ENCODE measurements around the gene GPHN.
A peak's percentile ranks its signal among the peaks of the same experiment; 100 is the strongest.
"Not testable (repeated sequence)": the region's sequence is repeated elsewhere in the genome, so short reads cannot be mapped to it uniquely, and the experiment has no call there.

The GPHN gene

DNA sequence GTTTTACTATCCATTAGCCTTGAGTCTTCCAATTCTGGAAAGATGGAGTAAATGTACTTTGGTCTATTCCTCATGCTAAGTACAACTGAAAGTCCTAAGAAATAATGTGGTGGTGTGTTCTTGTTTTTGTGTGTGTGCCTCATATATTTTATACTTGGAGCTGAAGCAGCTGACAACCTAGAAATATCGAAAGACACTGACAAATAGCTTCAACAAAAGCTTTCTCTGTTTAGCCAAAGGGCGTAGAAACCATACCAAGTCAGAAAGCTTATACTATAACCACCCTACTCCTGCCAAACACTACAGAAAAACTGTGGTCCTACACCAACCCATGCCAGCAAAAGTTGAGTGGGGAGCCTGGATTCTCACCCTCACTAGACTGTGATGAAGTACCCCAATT lies 188.4 kb downstream of the GPHN start:
- no peak for DNase-seq

DNA sequence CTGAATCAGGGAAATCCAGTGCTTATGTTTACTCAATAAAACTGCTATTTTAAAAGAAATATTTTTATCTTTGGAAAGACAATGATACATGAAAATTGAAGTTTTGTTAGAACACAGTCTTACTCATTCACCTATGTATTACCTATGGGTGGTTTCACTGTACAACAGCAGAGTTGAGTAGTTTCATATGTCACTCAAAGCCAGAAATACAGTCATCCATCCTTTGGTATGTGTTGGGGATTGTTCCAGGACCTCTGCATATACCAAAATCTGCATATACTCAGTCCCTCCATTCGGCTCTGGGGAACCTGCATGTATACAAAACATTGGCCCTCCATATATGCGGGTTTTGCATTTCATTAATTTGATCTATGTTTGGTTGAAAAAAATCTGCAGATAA lies 190.6 kb downstream of the GPHN start:
- DNase-seq, result no peak

DNA sequence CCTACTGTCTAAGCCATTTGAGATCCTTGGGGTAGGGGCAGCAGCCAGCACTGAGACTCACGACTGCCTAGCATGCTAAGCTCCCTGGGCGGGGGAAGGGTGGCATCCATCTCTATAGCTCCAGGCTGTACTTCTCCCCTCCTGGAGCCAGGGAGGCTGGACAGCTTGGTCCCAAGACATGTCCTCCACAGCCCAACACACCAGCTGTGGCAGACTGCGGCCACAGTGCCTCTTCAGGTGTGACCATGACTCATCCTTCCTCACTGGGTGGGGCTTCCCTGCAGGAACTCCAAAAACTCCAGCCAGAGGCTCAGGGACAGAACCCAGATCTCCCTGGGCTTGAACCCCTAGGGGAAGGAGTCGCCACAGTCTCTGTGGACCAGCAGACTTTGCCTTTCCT lies 193.9 kb downstream of the GPHN start:
- DNase-seq, result no peak

DNA sequence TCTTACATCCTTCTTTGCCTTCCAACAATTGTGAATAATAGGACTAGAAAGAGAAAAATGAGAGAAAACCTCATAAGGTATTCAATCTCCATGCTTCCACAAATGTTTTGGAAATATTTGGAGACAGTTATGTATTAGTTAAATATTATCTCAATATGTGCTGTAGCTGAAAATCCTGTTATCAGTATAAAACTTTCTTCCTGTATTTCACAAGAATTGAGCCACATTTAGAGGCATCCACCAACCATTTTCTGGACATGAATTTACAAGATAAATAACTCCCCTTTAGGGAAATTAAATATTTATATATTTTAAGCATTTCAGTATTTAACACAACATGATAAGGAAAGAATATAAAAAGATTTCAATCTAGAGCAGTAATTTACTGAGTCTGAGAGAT lies 200.3 kb downstream of the GPHN start:
- DNase-seq, result no peak

DNA sequence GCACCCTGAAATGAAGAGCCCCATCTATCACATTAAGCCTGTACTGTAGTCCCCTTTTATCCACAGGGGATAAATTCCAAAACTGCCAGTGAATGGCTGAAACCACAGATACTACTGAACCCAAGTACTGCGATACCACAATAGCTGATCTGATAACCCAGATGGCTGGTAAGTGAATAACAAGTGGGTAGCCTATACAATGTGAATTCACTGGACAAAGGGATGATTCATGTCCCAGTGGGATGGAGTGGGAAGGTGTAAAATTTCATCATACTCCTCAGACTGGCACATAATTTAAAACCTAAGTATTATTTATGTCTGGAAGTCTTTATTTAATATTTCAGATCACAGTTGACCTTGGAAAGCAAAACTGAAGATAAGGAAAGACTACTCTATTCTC lies 201.3 kb downstream of the GPHN start:
- DNase-seq, result peak in 1 of 2 experiments; percentile 6

DNA sequence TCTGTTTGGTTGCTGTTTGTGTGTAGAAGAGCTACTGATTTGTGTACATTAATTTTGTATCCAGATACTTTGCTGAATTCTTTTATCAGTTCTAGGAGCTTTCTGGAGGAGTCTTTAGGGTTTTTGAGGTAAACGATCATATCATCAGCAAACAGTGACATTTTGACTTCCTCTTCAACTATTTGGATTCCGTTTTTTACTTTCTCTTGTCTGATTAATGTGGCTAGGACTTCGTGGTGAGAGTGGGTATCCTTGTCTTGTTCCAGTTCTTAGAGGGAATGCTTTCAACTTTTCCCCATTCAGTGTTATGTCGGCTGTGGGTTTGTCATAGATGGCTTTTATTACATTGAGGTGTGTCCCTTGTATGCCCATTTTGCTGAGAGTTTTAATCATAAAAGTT lies 206.3 kb downstream of the GPHN start:
- not testable (repeated sequence) for DNase-seq

DNA sequence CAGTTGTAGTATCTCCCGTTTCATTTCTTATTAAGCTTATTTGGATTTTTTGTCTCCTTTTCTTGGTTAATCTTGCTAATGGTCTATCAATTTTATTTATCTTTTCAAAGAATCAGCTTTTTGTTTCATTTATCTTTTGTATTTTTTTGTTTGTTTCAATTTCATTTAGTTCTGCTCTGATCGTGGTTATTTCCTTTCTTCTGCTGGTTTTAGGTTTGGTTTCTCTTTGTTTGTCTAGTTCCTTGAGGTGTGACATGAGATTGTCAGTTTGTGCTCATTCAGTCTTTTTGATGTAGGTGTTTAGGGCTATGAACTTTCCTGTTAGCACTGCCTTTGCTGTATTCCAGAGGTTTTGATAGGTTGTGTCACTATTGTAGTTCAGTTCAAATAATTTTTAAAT lies 207.4 kb downstream of the GPHN start:
- not testable (repeated sequence) for DNase-seq

DNA sequence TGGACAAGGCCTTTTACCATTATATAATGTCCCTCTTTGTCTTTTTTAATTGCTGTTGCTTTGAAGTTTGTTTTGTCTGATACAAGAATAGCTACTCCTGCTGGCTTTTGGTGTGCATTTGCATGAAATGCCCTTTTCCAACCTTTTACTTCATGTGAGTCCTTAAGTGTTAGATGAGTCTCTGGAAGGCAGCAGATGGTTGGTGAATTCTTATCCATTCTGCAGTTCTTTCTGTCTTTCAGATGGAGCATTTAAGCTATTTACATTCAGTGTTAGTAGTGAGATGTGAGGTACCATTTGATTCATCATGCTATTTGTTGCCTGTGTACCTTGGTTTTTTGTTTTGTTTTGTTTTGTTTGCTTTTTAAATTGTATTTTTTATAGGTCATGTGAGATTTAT lies 208.3 kb downstream of the GPHN start:
- no peak for DNase-seq

DNA sequence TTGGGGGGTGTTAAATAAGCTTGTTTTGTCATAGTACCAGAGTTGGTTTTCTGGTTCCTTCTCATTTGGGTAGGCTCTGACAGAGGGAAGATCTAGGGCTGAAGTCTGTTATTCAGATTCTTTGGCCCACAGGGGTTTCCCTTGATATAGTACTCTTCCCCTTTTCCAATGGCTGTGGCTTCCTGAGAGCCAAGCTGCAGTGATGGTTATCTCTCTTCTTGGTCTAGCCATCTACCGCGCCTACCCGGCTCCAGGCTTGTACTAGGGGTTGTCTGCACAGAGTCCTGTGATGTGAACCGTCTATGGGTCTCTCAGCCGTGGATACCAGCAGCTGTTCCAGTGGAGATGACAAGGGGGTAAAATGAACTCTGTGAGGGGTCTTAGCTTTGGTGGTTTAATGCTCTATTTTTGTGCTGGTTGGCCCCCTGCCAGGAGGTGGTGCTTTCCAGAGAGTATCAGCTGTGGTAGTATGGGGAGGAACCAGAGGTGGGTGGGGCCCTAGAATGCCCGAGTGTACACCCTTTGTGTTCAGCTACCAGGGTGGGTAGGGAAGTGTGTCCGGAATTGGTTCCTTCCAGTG lies 209.7 kb downstream of the GPHN start:
- no peak for DNase-seq

DNA sequence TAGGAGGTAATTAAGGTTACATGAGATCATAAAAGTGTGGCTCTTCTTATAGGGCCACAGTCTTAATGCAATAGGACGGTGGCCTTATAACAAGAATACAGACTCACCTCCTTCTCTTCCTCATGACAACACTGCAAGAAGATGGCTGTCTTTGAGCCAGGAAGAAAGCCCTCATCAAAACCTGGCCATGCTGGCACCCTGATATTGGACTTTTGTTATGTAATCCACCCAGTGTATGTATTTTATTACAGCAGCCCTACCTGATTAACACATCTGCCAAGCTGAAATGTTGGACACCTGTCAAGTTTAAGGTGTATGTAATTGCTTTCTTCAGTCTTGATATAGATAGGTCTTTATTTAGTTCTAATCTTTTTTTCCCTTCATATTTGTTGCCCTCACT lies 217.0 kb downstream of the GPHN start:
- DNase-seq, result no peak

DNA sequence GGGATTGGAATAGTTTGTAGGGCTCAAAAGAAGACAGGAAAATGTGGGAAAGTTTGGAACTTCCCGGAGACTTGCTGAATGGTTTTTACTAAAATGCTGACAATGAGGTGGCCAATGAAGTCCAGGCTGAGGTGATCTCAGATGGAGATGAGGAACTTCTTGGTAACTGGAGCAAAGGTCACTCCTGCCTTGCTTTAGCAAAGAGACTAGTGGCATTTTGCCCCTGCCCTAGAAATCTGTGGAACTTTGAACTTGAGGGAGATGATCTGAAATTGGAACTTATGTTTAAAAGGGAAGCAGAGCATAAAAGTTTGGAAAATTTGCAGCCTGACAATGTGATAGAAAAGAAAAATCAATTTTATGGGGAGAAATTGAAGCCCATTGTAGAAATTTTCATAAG lies 223.4 kb downstream of the GPHN start:
- not testable (repeated sequence) for DNase-seq

DNA sequence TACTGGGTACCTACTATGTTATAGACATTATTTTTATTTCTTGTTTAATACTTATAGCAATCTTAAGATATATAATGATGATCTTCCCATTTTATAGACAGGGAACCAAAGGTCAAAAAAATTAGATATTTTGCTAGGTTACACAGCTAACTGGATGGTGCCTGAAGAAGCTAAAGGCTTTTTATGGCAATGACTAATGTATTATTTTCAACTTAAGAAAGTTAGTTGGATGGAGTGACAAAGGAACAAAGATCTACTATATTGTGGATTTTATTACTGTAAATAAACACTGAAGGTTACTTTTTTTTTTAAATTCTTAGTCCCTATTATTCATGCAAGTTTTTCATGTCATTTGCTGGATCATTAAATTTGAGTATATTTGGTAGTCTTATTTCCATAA lies 227.9 kb downstream of the GPHN start:
- no peak for DNase-seq

DNA sequence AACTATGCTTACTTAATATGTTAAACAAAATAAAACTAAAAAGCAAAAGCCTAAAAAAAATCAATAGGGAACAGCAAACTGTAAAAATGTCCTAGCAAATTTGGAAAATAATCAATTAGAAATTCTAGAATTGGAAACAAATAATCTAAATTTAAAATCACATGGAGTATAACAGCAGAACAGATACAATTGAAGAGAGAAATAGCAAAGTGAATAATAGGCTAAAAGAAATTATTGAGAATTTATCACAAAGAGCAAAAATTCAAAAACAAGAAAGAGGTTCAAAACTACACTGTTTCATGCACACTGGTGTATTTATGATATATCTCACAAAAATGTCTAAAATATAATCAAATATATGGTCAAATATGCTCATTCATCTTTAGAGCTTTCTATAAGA lies 231.9 kb downstream of the GPHN start:
- no peak for DNase-seq

DNA sequence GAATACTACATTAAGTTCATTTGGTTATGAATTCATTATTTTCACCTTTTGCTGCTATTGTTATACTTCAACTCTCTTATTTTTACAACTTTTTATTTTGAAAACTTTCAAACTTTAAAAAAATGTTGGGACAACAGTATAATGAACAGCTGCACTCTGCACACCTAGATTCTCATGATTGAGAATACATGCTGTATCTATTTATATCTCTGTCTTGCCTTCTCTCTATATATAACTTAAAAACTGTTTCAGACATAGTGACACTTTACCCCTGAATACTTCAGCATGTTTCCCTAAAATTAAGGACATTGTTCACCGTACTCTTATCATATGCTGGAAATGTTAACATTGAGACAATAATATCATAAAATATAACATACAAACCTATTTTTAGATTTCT lies 237.1 kb downstream of the GPHN start:
- DNase-seq, result no peak

DNA sequence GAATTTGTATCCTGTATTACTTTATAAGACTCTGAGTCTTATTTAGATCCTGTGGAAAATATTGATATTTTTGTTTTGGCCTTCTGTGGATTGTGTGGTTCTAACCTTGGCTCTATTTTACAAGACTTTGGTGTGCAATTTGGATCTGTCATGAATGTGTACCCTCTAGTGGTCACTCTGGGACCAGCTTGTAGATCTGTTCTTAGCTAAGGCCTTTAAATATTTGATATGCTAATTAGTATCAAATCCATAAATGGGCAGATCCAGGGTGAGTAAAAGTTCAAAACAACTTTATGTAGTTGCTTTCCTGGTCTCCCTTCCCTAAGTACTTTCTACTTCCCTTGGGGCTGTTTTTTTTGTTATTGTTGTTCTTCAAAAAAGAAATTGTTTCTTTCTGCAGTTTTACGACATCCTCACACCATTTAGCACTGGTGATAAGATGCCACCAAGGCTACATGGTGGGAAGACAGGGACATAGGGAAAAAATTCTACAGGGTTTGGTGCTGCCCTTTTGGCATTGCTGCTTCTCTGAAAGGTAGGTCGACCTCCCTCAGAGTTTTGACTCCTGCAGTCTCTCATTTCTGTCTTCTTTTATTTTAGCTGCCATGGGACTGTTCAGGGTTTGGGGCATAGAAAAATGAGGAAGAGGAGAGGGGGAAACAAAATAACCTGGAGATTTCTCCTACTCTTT lies 238.5 kb downstream of the GPHN start:
- no peak for DNase-seq

DNA sequence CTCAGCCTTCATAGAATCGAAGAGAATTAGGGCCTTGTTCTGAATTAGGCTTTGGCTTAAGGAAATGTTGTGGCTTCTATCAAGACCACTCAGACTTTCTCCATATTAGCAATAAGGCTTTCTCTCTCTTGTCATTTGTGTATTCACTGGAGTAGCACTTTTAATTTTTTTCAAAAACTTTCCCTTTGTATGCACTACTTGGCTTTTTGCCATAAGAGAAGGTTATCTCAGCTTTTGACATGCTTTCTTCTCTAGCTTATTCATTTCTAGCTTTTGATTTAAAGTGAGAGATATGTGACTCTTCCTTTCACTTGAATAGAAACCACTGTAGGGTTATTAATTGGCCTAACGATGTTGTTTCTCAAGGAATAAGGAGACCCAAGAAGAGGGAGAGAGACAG lies 244.2 kb downstream of the GPHN start:
- no peak for DNase-seq

DNA sequence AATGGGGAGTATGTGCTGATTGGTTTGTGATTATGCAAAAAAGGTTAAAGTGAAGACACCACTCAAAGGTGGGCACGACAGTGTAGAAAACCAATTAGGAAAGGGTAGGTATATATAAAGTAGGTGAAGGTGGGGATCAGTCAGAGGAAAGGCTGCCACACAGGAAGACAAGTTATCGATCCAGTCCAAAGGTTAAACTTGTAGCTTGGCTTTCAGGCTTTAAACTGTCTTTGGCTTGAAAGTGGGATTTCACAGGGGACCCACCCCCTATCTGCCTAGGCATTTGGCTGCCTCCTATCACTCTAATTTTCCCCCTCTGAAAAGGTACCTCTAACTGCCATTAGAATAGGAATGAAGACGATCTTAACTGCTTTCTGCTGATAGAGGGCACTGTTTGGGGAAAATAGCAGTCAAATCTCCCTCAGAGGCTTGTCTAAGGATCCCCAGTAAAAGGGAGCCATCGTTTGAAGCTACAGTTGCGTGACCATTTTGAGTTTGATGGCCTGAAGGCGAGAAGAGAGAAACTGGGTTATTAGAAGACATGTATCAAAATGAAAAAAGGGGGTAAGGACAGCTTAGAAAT lies 250.2 kb downstream of the GPHN start:
- DNase-seq, result no peak

DNA sequence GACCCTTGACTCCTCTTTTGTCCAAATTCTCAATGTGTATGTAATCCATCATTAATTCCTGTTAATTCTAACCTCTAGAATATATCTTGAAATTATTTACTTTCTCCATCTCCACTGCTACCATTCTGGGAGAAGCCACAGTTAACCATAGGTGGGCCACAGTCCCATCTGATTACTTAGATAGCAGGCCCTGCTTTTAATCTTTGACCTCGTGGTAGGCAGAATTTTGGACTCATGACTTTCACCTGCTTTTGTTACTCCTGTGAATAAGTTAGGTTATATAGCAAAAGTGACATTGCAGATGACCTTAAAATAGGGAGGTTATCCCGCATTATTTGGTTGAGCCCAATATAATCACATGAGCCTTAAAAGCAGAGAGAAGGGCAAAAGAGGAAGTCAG lies 264.2 kb downstream of the GPHN start:
- no peak for DNase-seq

DNA sequence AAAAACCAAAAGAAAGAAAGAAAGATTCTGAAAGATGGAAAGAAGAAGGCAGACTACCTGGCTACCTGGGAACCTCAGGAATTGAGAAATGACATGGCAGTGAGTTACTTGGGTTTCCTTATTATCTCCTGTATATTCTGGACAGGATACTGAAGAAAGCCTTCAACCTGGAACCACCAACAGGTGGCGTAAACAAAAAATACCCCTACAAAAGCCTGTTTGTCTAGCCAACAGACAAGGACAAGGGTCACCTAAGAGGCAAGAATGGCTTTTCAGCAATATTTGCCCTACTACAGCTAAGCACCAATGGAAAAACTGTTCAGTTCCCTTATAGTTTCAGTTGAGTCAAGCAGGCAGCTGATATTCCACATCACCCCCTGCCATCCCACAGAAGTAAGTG lies 274.9 kb downstream of the GPHN start:
- no peak for DNase-seq

DNA sequence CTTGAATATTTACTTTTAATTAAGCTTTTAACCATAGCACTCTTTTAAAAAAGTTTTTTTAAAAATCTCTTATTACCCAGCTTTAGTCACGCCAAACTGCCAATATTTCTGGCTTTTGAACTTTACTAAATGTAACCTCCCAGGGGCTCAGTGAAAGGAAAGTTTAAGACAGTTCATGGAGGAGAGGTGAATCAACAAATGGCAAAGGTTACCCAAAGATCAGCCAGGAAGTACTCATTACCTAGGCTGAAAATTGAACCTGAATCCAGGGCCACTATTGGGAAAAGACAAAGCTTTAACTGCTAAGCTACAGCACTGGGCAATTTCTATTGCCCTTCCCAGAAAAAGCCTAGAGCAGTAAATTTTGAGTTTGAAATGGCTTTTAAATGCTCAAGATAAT lies 282.2 kb downstream of the GPHN start:
- DNase-seq, result no peak

DNA sequence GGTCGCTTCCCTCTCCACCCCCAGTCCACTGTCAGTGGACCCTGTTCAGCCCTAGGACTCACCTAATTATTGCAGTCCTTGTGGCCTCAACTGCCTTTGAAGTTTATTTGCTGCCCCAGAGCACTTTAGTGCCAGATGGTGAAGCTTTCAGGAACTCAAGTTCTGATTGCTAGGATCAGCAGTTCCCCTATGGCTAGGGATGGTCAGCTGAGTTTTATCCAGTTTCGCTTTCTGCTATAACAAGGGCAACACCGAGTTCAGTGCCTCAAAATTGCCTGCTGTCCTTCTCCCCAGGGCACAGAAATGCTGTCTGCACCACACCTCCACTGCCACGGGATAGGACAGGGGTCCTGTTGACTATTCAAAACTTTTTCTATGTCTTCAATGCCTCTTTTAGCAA lies 295.0 kb downstream of the GPHN start:
- no peak for DNase-seq

DNA sequence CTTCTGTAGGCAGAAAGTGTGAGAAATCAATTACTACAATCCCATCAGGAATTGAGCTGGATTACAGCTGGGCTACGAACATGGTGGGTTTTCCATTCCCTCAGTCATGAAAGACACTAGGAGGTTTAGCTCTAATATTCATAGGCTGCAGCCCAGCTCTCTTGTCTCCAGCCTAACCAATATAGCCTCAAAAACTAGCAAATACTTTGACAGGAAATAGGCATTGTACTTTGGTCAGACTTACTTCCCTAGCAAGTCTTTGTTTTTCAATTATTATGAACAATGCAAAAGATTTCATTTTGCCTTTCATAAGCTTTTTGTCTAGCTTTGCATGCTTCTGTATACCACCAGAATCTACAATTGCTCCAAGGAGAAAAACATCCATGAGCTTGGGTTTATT lies 296.2 kb downstream of the GPHN start:
- DNase-seq, result no peak

DNA sequence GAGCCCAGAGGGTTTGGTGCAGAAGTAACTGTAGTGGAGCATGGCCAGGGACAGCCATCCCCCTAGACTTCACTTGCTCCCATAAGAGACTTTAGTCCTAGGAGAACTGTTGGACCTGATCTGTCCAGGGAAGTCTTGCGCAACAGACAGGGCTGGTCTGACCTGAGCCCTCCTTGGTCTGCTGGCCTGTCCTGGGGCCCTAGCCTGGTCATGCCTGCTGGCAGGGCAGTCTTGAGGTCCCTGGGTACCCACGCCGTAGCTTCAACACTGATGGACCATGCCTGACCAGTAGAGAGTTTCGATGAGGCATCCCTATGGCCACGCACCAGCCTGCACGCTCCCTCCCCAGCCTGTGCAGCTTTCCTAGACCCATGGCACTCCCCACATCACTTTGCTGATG lies 305.7 kb downstream of the GPHN start:
- no peak for DNase-seq

DNA sequence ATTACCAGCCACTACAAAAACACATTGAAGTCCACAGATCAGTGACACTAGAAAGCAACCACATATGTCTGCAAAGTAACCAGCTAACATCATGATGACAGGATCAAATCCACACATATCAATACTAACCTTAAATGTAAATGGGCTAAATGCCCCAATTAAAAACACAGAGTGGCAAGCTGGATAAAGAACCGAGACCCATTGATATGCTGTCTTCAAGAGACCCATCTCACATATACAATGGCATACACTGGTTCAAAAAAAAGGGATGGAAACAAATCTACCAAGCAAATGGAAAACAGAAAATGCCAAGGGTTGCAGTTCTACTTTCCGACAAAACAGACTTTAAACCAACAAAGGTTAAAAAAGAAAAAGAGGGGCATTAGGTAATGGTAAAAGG lies 307.7 kb downstream of the GPHN start:
- no peak for DNase-seq

DNA sequence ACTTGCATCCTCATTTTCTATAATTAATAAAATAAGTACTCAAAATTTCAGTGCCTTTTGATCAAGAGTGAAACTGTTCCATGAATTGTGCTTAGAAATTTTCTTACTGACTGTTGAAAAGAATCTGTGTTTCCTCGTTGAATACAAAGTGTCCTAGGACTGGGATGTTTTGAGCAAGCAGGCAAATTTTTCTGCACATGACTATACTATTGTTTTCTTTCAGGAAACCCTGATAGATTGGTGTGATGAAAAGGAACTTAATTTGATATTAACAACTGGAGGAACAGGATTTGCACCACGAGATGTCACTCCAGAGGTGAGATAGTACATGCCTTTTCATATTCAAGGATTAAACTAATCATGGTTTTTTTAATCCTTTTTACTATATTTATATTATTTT lies 316.3 kb downstream of the GPHN start:
- DNase-seq, result no peak

Measured in NCI-H1930 (cell line).